ENCODE measurements around the gene DNM3. TPM values are rescaled to one million over a fixed set of nuclear protein-coding genes. Genes with fewer than 3 reads are reported as not detected.

DNM3 gene
- total and polyA plus RNA-seq, 7 donors: 0.60 to 13.3 (median 3.9) TPM

DNA sequence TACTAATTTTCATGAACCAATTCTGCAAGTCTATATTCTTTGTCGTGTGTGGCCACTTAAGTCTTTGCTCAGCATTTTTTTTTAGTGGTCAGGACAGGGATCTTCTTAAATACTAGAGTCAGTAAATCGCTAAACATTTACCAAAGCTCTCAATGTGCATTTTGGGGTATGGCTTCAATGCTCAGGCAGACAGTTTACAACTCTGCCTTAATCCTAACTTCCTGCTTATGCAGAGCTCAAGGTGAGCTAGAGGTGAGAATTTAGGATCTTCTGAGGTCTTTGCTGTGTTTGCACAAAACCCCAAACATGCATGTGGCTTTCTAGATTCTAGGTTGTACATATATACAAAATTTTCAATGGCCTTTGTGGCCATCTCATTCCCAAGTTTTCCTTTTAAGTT is 153.0 kb downstream of the DNM3 start:
- TF ChIP-seq POLR2AphosphoS5 (IDR thresholded peaks at IDR 0.05) (no peak), EP300 (IDR thresholded peaks at IDR 0.05) (no peak), POLR2A (IDR thresholded peaks at IDR 0.05) (no peak)
- TF ChIP-seq, protein P1, sequence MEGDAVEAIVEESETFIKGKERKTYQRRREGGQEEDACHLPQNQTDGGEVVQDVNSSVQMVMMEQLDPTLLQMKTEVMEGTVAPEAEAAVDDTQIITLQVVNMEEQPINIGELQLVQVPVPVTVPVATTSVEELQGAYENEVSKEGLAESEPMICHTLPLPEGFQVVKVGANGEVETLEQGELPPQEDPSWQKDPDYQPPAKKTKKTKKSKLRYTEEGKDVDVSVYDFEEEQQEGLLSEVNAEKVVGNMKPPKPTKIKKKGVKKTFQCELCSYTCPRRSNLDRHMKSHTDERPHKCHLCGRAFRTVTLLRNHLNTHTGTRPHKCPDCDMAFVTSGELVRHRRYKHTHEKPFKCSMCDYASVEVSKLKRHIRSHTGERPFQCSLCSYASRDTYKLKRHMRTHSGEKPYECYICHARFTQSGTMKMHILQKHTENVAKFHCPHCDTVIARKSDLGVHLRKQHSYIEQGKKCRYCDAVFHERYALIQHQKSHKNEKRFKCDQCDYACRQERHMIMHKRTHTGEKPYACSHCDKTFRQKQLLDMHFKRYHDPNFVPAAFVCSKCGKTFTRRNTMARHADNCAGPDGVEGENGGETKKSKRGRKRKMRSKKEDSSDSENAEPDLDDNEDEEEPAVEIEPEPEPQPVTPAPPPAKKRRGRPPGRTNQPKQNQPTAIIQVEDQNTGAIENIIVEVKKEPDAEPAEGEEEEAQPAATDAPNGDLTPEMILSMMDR (IDR thresholded peaks at IDR 0.05): no peak

DNA sequence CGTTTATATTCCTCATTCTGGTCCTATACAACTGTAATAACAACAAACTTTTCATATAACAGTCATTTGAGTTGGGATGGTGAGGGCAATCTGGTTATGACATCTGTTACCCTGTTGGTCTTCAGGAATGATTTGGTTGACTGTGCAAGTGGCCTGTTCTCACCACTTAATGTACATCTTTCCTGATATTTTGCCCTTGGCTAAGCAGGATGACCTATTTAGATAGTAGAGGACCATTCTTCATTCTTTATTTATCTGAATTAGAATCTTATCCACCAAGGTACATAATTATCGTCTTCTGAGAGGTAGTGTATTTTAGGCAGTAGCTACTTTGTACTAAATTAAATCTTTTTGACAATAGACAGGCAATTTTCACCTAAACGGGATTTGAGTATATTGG is 154.3 kb downstream of the DNM3 start:
- TF ChIP-seq, protein P1 (IDR thresholded peaks at IDR 0.05): no peak
- TF ChIP-seq EP300 (IDR thresholded peaks at IDR 0.05) (no peak), POLR2A (IDR thresholded peaks at IDR 0.05) (no peak), POLR2AphosphoS5 (IDR thresholded peaks at IDR 0.05) (no peak)
- 92 to 93% methylated on average over 3 of the region's 3 CpGs for WGBS, 2 donors
- H3K27ac ChIP-seq: no peak overlapping the region
- no peak for DNase-seq
- intact Hi-C loops (cut with DNase I): no loop called here
- no peaks in the 10 kb centered on the region for H3K4me1 ChIP-seq
- no peak overlapping the region for H3K4me3 ChIP-seq
- H3K36me3 ChIP-seq: no peaks in the 10 kb centered on the region
- H3K9me3 ChIP-seq: no peaks in the 10 kb centered on the region
- H3K27me3 ChIP-seq: no peaks in the 10 kb centered on the region

More for the DNA sequence above, 153.0 kb downstream of the DNM3 start:
- WGBS, 2 donors: 53 to 79% methylated on average over 2 of the region's 2 CpGs
- Histone ChIP-seq H3K4me1 (no peaks in the 10 kb centered on the region), H3K4me3 (no peak overlapping the region), H3K9me3 (no peaks in the 10 kb centered on the region), H3K36me3 (no peaks in the 10 kb centered on the region), H3K27me3 (no peaks in the 10 kb centered on the region), H3K27ac (no peak overlapping the region)
- DNase-seq: no peak
- intact Hi-C loops (cut with DNase I): no loop called here

DNA sequence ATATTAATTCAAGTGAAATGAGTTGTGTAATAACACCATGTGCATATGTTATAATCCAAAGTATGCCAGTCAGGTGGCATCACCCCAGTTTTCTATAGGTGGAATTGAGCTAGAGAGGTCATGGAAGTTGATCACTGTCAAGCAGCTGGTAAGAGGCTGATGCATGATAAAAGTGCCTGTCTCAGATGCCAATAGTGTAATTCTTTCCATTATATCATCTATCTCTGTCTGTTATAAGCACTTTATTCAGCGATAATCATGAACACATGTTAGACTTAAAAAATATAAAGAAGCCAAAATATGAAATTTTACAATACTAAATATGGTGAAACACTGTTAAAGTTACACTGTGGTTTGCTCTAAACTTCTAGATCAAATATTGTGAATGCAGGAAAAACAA is 156.6 kb downstream of the DNM3 start:
- no peaks in the 10 kb centered on the region for H3K4me1 ChIP-seq
- no peaks in the 10 kb centered on the region for H3K36me3 ChIP-seq
- no peak for DNase-seq
- intact Hi-C loops (cut with DNase I): no loop called here
- H3K27ac ChIP-seq: no peak overlapping the region
- H3K9me3 ChIP-seq: no peaks in the 10 kb centered on the region
- WGBS, 2 donors: 98 to 100% methylated on average over 1 of the region's 1 CpG
- TF ChIP-seq EP300 (IDR thresholded peaks at IDR 0.05): no peak
- no peak for TF ChIP-seq POLR2AphosphoS5 (IDR thresholded peaks at IDR 0.05)
- TF ChIP-seq, protein P1 (IDR thresholded peaks at IDR 0.05): no peak
- no peak for TF ChIP-seq POLR2A (IDR thresholded peaks at IDR 0.05)
- H3K4me3 ChIP-seq: no peak overlapping the region
- H3K27me3 ChIP-seq: no peaks in the 10 kb centered on the region

DNA sequence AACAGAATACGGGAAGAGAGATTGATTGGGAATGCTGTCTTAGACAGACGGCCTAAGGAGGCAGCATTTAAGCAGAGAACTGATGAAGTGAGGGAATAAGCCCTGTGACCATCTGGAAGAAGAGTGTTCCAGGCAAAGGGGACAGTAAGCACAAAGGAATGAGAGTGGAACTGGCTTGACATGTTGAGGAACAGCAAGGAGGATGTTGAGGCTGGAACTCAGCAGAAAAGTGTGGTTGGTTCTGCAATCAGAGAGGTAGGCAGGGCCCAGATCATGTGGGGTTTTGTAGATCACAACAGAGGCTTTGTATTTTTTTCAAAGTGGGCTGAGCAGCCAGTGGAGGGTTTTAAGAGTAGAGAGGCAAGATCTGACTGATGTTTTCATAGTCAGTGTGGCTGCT is 157.4 kb downstream of the DNM3 start:
- Histone ChIP-seq H3K9me3 (no peaks in the 10 kb centered on the region), H3K27ac (no peak overlapping the region), H3K4me1 (no peaks in the 10 kb centered on the region), H3K27me3 (no peaks in the 10 kb centered on the region), H3K4me3 (no peak overlapping the region), H3K36me3 (no peaks in the 10 kb centered on the region)
- intact Hi-C loops (cut with DNase I): no loop called here
- DNase-seq: no peak
- TF ChIP-seq, protein P1 (IDR thresholded peaks at IDR 0.05): no peak
- TF ChIP-seq POLR2AphosphoS5 (IDR thresholded peaks at IDR 0.05): no peak
- TF ChIP-seq EP300 (IDR thresholded peaks at IDR 0.05): no peak
- TF ChIP-seq POLR2A (IDR thresholded peaks at IDR 0.05): no peak
- 92 to 95% methylated on average over 2 of the region's 2 CpGs for WGBS, 2 donors

DNA sequence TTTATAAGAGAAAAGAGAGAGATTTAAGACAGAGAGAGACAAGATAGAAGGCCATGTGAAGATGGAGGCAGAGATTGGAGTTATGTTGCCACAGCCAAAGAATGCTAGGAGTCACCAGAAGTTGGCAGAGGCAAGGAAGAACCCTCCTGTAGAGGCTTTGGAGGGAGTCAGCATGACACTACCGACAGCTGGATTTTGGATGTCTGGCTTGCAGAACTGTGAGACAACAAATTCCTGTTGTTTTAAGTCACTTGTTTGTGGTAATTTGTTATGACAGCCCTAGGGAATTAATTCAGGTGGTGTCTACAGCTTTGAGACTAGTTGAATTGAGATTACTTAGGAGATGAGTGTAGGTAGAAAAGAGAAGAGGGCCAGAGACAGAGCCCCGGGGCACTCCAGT is 158.5 kb downstream of the DNM3 start:
- Histone ChIP-seq H3K4me1 (no peaks in the 10 kb centered on the region), H3K36me3 (no peaks in the 10 kb centered on the region), H3K27me3 (no peaks in the 10 kb centered on the region), H3K9me3 (no peaks in the 10 kb centered on the region), H3K27ac (no peak overlapping the region), H3K4me3 (no peak overlapping the region)
- no peak for TF ChIP-seq EP300 (IDR thresholded peaks at IDR 0.05)
- TF ChIP-seq, protein P1 (IDR thresholded peaks at IDR 0.05): no peak
- no peak for DNase-seq
- intact Hi-C loops (cut with DNase I): no loop called here
- WGBS, 2 donors: 86 to 90% methylated on average over 2 of the region's 2 CpGs
